Stomach (tissue), 9 donors: ENCODE results near the gene CMTM7. TPM values are rescaled to one million over a fixed set of nuclear protein-coding genes. Genes with fewer than 3 reads are reported as not detected.

Experiments
- DNase-seq, 2 donors: peaks; one replicate each; pipeline versions ENCODE4 v3.0.0 to v3.0.0-alpha.2; 2013 to 2019
- H3K27ac ChIP-seq, 5 donors: fragments of 200-600 bp in 4 of 5; sonication (generic) in 4 of 5; one replicate each; pipeline ENCODE4 v1.5.1; 2013 to 2019; ENCODE audit warnings: mild to moderate bottlenecking in 1 of 5, moderate library complexity in 1 of 5
- H3K27me3 ChIP-seq, 3 donors: fragments of 200-600 bp; sonication (generic); one replicate each; pipeline ENCODE4 v1.5.1; 2017 to 2019; ENCODE audit warnings: mixed run types in 1 of 3
- H3K36me3 ChIP-seq, 4 donors: fragments of 200-600 bp; sonication (generic); 1 replicate in 3 of 4; 2 replicates in 1 of 4; pipeline ENCODE4 v1.5.1; 2016 to 2019
- H3K4me1 ChIP-seq, 4 donors: fragments of 200-600 bp; sonication (generic); one replicate each; pipeline ENCODE4 v1.5.1; 2016 to 2019
- H3K4me3 ChIP-seq, 4 donors: fragments of 200-600 bp; sonication (generic) in 3 of 4; one replicate each; pipeline ENCODE4 v1.5.1; 2016 to 2019; ENCODE audit warnings: mild to moderate bottlenecking in 1 of 4
- H3K9me3 ChIP-seq, 4 donors: fragments of 200-600 bp; sonication (generic); one replicate each; pipeline ENCODE4 v1.5.1; 2016 to 2019
- EP300 ChIP-seq: sonication (generic); formaldehyde crosslinking; IDR thresholded peaks from one replicate; pipeline ENCODE4 v1.6.1; 2017; ENCODE audit warnings: antibody characterized with exemption
- POLR2A ChIP-seq, 4 donors: fragments of 450-650 bp; IDR thresholded peaks; one replicate each; pipeline ENCODE4 v1.6.1; 2016; ENCODE audit warnings: antibody characterized with exemption in 4 of 4, control low read depth in 2 of 4, mild to moderate bottlenecking in 1 of 4, moderate library complexity in 1 of 4
- POLR2AphosphoS5 ChIP-seq, 3 donors: sonication (generic); formaldehyde crosslinking; IDR thresholded peaks; one replicate each; pipeline ENCODE4 v1.6.1; 2016; ENCODE audit warnings: antibody characterized with exemption in 3 of 3
- WGBS, 5 donors: extraction: QIAGEN DNeasy Blood & Tissue Kit in 3 of 5; methylation state at CpG; one replicate each; pipeline versions ENCODE4 v1.1.5 to v1.1.7; 2013 to 2018; 5-methylcytosine and 5-hydroxymethylcytosine counted together
- intact Hi-C: fragments of 100-400 bp; cut with DNase I; formaldehyde crosslinking; loops from one replicate; pipeline ENCODE4 v1.15.1; 2023; ENCODE audit warnings: low total_unique reads
- polyA plus RNA-seq, 3 donors: library from polyadenylated mRNA; stranded (reverse); fragments of 200-250 nt; gene quantifications; one replicate each; pipeline ENCODE4 v1.2.3, GENCODE V29; 2013
- total RNA-seq, 5 donors: library from RNA; depleted of rRNA; stranded (reverse); fragments of >200 nt; gene quantifications; one replicate each; pipeline versions ENCODE4 v1.1.0 to v1.2.3, GENCODE V29; 2014 to 2016
- TF ChIP-seq, protein P1 (sequence below), 7 experiments: fragments of 450-650 bp in 4 of 7; fragments of 200-600 bp in 3 of 7; sonication (generic) in 3 of 7; IDR thresholded peaks; one replicate each; pipeline ENCODE4 v1.5.1; 2016 to 2019; ENCODE audit warnings: antibody characterized with exemption in 7 of 7, control low read depth in 2 of 7, mild to moderate bottlenecking in 1 of 7
- donor health status: healthy with polysubstance abuse.
- donor health status: Bipolar disorder and iron deficiency.
- donor health status: healthy.

CMTM7 gene
- total and polyA plus RNA-seq, 8 donors: 3.1 to 54.9 (median 7.4) TPM; not detected in 1

DNA sequence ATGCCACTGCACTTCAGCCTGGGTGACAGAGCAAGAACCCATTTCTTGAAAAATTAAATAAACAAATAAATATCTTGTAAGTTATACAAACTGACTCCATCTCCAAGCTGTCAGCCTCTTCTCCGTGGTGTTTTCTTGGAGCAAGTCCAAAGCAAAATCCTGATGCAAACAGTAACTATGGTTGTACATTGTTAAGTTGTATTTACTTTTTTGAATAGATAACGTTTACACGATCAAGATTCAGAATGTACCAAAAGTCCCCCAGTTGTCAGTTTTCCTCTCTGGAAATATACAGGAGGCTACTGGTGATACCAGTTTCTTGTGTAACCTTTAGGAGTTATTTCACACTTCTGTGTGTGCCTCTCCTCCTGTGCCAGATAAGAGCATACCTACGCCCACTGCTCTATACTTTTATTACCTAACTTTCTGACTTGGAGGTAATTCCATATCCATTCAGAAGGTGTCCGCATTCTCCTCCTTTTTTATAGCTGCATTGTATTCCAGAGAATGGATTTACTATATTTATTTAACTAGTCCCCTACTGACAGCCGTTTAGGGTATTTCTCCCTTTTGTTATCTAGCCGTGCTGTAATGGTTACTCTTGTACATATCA is 14.2 kb downstream of the CMTM7 start:
- TF ChIP-seq POLR2A (IDR thresholded peaks at IDR 0.05) (no peak), POLR2AphosphoS5 (IDR thresholded peaks at IDR 0.05) (no peak), EP300 (no peak)
- TF ChIP-seq, protein P1, sequence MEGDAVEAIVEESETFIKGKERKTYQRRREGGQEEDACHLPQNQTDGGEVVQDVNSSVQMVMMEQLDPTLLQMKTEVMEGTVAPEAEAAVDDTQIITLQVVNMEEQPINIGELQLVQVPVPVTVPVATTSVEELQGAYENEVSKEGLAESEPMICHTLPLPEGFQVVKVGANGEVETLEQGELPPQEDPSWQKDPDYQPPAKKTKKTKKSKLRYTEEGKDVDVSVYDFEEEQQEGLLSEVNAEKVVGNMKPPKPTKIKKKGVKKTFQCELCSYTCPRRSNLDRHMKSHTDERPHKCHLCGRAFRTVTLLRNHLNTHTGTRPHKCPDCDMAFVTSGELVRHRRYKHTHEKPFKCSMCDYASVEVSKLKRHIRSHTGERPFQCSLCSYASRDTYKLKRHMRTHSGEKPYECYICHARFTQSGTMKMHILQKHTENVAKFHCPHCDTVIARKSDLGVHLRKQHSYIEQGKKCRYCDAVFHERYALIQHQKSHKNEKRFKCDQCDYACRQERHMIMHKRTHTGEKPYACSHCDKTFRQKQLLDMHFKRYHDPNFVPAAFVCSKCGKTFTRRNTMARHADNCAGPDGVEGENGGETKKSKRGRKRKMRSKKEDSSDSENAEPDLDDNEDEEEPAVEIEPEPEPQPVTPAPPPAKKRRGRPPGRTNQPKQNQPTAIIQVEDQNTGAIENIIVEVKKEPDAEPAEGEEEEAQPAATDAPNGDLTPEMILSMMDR (IDR thresholded peaks at IDR 0.05): no peak
- Histone ChIP-seq H3K27me3 (no peaks in the 10 kb centered on the region), H3K4me3 (no peak overlapping the region), H3K4me1 (peaks cover 22 to 73% (median 46%) of the 10 kb centered on the region in 4 donors), H3K27ac (peak overlapping the region in 3 of 5 donors; percentile 43 to 70 (median 70)), H3K36me3 (no peaks in the 10 kb centered on the region), H3K9me3 (no peaks in the 10 kb centered on the region)
- WGBS, 5 donors: 38 to 49% (median 49%) methylated on average over 6 to 7 of the region's 7 CpGs
- intact Hi-C loops: no loop called here
- no peak for DNase-seq

DNA sequence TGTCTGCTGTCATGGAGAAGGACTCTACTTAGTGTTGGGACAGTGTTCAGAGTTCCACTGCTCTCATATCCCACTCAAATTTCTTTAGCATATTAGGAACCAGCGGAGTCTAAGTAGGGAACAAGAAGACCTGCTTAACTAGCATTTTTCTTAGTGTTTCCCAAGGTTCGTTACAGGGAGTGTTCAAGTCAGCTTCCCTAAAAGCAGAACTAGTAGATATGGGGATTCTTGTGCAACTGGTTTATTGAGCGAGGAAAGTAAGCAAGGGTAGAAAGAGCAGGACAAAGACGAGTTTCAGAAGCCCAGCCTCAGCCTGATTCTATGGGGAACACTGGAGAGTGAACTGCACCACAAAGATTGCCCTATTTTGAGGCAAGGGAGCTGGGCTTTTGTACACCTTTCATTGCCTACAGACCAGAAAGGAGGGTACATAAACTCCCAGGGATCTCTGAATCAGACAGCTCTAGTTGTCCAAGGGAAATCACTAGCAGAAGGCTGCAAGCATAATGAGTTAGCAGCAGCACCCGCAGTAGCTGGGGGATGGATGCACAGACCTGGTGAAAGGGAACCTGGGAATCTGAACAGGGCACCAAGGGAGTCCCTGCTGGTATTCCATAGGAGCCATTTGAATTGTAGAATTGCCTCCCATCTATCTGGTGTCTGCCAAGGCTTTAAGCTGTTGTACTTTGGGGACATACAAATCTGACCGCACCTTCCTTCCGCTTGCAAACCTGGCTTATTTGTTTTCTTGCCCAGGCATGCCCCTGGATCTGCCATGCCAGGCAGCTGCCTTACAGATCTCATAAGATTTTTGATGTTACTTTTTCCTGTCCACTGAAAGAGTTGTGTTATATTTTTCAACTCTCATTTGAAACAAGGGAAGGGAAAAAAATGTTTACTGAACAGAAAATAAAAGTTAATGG is 15.1 kb downstream of the CMTM7 start:
- peak; percentile 39 to 73 for DNase-seq
- intact Hi-C loops: no loop called here
- 41 to 57% (median 53%) methylated on average over 7 of the region's 7 CpGs for WGBS, 5 donors
- TF ChIP-seq EP300: no peak
- no peak for TF ChIP-seq POLR2AphosphoS5 (IDR thresholded peaks at IDR 0.05)
- TF ChIP-seq POLR2A (IDR thresholded peaks at IDR 0.05): no peak
- TF ChIP-seq, protein P1 (IDR thresholded peaks at IDR 0.05): no peak
- Histone ChIP-seq H3K36me3 (no peaks in the 10 kb centered on the region), H3K9me3 (no peaks in the 10 kb centered on the region), H3K4me1 (peaks cover 15 to 63% (median 37%) of the 10 kb centered on the region in 4 donors), H3K4me3 (no peak overlapping the region), H3K27ac (peak overlapping the region; percentile 38 to 70 (median 43)), H3K27me3 (no peaks in the 10 kb centered on the region)

DNA sequence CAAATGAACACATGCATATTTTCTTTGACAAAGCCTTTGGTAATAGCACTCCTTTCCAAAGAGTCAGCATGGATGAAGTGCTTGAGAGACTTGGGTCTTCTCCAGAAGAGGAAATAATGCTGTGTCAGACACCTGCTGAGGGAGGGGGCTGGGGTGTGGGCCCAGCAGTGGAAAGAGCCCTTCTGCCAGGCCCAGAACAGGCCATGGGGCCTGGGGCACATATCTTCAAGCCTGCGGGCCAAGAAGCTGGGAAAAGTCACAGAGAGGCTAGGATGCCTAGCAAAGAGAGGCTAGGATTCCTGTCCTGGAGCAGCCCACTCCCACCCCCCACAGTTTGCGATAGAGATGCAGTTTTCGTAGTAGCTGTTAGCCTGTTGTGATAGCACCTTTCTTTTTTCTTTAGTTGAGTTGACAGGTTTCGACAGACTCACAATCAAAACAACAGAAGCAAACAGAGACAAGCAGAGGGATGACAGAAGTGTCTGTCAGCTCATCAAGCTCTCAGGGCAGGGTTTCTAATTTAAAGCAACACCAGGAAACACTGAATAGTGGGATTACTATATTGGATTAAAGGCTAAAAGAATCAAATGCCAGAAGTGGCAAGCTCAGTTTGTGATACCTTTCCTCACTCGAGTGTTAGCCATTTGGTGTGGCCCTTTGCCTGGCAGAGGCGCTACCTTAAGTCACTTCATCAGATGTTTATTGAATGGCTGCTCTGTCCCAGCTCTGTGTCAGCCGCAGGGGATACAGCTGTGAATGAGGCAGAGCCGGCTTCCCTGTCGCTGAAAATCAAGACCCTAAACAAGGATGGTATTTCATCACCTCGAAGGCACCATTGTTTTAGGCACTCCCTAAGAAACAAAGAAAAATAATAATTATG is 19.0 kb downstream of the CMTM7 start:
- 70 to 89% (median 79%) methylated on average over 10 of the region's 10 CpGs for WGBS, 5 donors
- Histone ChIP-seq H3K27ac (peak overlapping the region in 1 of 5 donors; percentile 35), H3K4me3 (no peak overlapping the region), H3K36me3 (no peaks in the 10 kb centered on the region), H3K4me1 (peaks cover 18 to 44% (median 21%) of the 10 kb centered on the region in 4 donors), H3K27me3 (no peaks in the 10 kb centered on the region), H3K9me3 (no peaks in the 10 kb centered on the region)
- TF ChIP-seq POLR2A (IDR thresholded peaks at IDR 0.05) (no peak), POLR2AphosphoS5 (IDR thresholded peaks at IDR 0.05) (no peak), EP300 (no peak)
- TF ChIP-seq, protein P1 (IDR thresholded peaks at IDR 0.05): no peak
- DNase-seq: no peak
- intact Hi-C loops: no loop called here

DNA sequence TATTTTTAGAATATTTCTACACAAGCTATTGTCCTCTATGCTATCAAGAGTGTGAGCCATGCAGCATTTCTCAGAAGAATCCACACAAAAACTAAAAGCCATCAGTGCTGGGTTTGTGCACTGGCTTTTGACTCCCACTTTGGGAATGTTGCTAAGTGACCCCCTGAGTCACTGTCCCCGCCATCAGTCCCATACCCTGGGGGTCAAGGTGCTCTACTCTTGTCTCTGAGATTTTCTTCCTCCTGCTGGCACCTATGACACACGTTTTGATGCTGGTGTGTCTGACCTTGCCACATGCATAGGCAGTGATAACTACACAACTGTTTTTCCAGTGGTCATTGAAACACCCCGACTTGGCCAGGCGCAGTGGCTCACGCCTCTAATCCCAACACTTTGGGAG is 19.8 kb downstream of the CMTM7 start:
- Histone ChIP-seq H3K4me1 (peaks cover 15 to 39% (median 16%) of the 10 kb centered on the region in 4 donors), H3K27ac (no peak overlapping the region), H3K9me3 (no peaks in the 10 kb centered on the region), H3K36me3 (no peaks in the 10 kb centered on the region), H3K4me3 (no peak overlapping the region), H3K27me3 (no peaks in the 10 kb centered on the region)
- intact Hi-C loops: no loop called here
- no peak for DNase-seq
- TF ChIP-seq, protein P1 (IDR thresholded peaks at IDR 0.05): no peak
- TF ChIP-seq POLR2AphosphoS5 (IDR thresholded peaks at IDR 0.05): no peak
- no peak for TF ChIP-seq POLR2A (IDR thresholded peaks at IDR 0.05)
- TF ChIP-seq EP300: no peak
- 82 to 94% (median 91%) methylated on average over 5 of the region's 5 CpGs for WGBS, 5 donors
